ENCODE data around the gene ORAI2. TPM values are rescaled to one million over a fixed set of nuclear protein-coding genes. Genes with fewer than 3 reads are reported as not detected.

The ORAI2 gene
- total RNA-seq, 1 experiment from 2014 or later: 76.9 TPM

DNA sequence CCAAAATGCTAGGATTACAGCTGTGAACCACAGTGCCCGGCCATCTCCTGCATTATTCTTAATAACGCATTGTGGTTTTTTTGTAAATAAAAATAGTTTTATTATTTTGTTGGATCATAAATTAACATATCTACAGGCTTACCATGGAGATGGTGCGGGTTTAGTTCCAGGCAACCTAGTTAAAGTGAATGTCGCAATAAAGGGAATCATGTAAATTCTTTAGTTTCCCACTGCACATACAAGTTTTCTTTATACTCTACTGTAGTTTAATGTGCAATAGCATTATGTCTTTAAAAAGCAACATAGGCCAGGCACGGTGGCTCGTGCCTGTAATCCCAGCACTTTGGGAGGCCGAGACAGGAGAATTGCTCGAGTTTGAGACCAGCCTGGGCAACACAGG is 34.8 kb upstream of the ORAI2 start:
- in situ Hi-C loops (cut with HindIII; ENCODE audit: low pct_unique_long_range_greater_than_20kb, low sequenced_read_pairs) (no loop called here), intact Hi-C loops (cut with micrococcal nuclease; ENCODE audit: unreplicated experiment) (no loop called here)
- TF ChIP-seq SIN3A (IDR thresholded peaks at IDR 0.05; ENCODE audit: borderline replicate concordance, insufficient read depth, low read depth, low read length) (no peak), TCF7L2 (IDR thresholded peaks at IDR 0.05; ENCODE audit: low read depth, low read length) (no peak), POLR2AphosphoS5 (IDR thresholded peaks at IDR 0.05; ENCODE audit: low read depth, low read length) (no peak)
- TF ChIP-seq, protein P1, sequence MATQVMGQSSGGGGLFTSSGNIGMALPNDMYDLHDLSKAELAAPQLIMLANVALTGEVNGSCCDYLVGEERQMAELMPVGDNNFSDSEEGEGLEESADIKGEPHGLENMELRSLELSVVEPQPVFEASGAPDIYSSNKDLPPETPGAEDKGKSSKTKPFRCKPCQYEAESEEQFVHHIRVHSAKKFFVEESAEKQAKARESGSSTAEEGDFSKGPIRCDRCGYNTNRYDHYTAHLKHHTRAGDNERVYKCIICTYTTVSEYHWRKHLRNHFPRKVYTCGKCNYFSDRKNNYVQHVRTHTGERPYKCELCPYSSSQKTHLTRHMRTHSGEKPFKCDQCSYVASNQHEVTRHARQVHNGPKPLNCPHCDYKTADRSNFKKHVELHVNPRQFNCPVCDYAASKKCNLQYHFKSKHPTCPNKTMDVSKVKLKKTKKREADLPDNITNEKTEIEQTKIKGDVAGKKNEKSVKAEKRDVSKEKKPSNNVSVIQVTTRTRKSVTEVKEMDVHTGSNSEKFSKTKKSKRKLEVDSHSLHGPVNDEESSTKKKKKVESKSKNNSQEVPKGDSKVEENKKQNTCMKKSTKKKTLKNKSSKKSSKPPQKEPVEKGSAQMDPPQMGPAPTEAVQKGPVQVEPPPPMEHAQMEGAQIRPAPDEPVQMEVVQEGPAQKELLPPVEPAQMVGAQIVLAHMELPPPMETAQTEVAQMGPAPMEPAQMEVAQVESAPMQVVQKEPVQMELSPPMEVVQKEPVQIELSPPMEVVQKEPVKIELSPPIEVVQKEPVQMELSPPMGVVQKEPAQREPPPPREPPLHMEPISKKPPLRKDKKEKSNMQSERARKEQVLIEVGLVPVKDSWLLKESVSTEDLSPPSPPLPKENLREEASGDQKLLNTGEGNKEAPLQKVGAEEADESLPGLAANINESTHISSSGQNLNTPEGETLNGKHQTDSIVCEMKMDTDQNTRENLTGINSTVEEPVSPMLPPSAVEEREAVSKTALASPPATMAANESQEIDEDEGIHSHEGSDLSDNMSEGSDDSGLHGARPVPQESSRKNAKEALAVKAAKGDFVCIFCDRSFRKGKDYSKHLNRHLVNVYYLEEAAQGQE (IDR thresholded peaks at IDR 0.05; ENCODE audit: insufficient read depth in 1 of 2, low read depth in 2 of 2, low read length in 1 of 2): no peak
- TF ChIP-seq, protein P2, sequence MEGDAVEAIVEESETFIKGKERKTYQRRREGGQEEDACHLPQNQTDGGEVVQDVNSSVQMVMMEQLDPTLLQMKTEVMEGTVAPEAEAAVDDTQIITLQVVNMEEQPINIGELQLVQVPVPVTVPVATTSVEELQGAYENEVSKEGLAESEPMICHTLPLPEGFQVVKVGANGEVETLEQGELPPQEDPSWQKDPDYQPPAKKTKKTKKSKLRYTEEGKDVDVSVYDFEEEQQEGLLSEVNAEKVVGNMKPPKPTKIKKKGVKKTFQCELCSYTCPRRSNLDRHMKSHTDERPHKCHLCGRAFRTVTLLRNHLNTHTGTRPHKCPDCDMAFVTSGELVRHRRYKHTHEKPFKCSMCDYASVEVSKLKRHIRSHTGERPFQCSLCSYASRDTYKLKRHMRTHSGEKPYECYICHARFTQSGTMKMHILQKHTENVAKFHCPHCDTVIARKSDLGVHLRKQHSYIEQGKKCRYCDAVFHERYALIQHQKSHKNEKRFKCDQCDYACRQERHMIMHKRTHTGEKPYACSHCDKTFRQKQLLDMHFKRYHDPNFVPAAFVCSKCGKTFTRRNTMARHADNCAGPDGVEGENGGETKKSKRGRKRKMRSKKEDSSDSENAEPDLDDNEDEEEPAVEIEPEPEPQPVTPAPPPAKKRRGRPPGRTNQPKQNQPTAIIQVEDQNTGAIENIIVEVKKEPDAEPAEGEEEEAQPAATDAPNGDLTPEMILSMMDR (IDR thresholded peaks at IDR 0.05): no peak
- POLR2A ChIA-PET: interaction anchor here (0.7 kb wide), 1 partner anchor 185 kb away, joined by 3 read pairs; no protein-coding TSS in a partner anchor
- H3K4me3 ChIP-seq (ENCODE audit: low read depth in 2 of 2, low read length in 2 of 2): no peak overlapping the region
- ATAC-seq (no peak), DNase-seq (ENCODE audit: low read depth, low spot score) (no peak)
- no peaks in the 10 kb centered on the region for H3K9me3 ChIP-seq (ENCODE audit: control insufficient read depth, insufficient read depth, low read depth, low read length)
- BruUV-seq (replicated peaks): no TSS peak
- CTCF ChIA-PET: no interaction called here
- H3K36me3 ChIP-seq (ENCODE audit: control insufficient read depth, insufficient read depth, low read length): peaks cover 7% of the 10 kb centered on the region
- no peak overlapping the region for H3K27ac ChIP-seq (ENCODE audit: low read length)
- peaks cover 6% of the 10 kb centered on the region; the same call in 1 of the 2 replicates for H3K4me1 ChIP-seq (ENCODE audit: control insufficient read depth, insufficient read depth, low read length)
- no peaks in the 10 kb centered on the region for H3K27me3 ChIP-seq (ENCODE audit: control insufficient read depth, insufficient read depth, low read length)

DNA sequence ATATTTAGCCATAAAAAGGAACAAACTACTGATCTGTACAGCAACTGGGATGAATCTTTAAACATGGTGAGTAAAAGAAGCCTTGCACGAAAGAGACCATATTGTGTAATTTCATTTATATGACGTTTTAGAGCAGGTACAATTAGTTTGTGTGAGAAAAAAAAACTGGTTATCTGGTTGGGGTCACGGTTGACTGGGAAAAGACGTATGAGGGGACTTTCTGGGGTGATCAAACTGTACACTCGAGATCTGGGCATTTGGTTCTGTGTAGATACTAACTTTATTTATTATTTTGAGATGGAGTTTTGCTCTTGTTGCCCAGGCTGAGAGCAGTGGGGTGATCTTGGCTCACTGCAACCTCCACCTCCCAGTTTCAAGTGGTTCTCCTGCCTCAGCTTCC is 33.0 kb upstream of the ORAI2 start:
- intact Hi-C loops (cut with micrococcal nuclease; ENCODE audit: unreplicated experiment): no loop called here
- BruUV-seq (replicated peaks): no TSS peak

More for the DNA sequence above, 33.0 kb upstream of the ORAI2 start:
- no peak for DNase-seq (ENCODE audit: low read depth, low spot score)
- POLR2A ChIA-PET: no interaction called here
- peaks cover 6% of the 10 kb centered on the region; the same call in 1 of the 2 replicates for H3K4me1 ChIP-seq (ENCODE audit: control insufficient read depth, insufficient read depth, low read length)
- TF ChIP-seq TCF7L2 (IDR thresholded peaks at IDR 0.05; ENCODE audit: low read depth, low read length): no peak
- TF ChIP-seq, protein P1 (IDR thresholded peaks at IDR 0.05; ENCODE audit: insufficient read depth in 1 of 2, low read depth in 2 of 2, low read length in 1 of 2): no peak
- no peak for TF ChIP-seq POLR2AphosphoS5 (IDR thresholded peaks at IDR 0.05; ENCODE audit: low read depth, low read length)
- TF ChIP-seq, protein P2 (IDR thresholded peaks at IDR 0.05): no peak
- TF ChIP-seq SIN3A (IDR thresholded peaks at IDR 0.05; ENCODE audit: borderline replicate concordance, insufficient read depth, low read depth, low read length): no peak
- no peaks in the 10 kb centered on the region for H3K27me3 ChIP-seq (ENCODE audit: control insufficient read depth, insufficient read depth, low read length)
- in situ Hi-C loops (cut with HindIII; ENCODE audit: low pct_unique_long_range_greater_than_20kb, low sequenced_read_pairs): no loop called here
- ATAC-seq: no peak
- no peaks in the 10 kb centered on the region for H3K9me3 ChIP-seq (ENCODE audit: control insufficient read depth, insufficient read depth, low read depth, low read length)
- CTCF ChIA-PET: no interaction called here
- no peak overlapping the region for H3K27ac ChIP-seq (ENCODE audit: low read length)
- H3K4me3 ChIP-seq (ENCODE audit: low read depth in 2 of 2, low read length in 2 of 2): no peak overlapping the region
- peaks cover 9% of the 10 kb centered on the region for H3K36me3 ChIP-seq (ENCODE audit: control insufficient read depth, insufficient read depth, low read length)
